ENCODE measurements around the gene KRT4.

Gene KRT4

DNA sequence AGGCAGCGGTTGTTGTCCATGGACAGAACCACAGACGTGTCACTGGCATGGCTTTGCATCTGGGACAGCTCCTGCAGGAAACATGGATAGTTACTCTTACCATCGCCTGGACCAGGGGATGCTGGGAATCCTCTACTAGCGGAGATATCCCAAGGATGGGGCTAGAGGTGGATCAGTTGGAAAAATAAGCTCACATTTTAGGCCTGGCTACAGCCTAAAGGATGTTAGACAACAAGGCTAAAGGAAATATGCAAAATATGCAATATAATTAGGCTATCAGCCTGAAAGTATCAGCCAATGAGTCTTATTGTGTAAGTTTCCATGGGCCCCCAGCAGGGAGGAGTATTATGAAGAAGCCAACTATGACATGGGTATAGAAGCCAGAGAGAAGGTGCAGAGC, 41.7 kb downstream of the KRT4 start:
- Histone ChIP-seq H3K4me3 (ENCODE audit: low read depth, low read length) (no peak overlapping the region), H3K4me1 (ENCODE audit: control insufficient read depth, insufficient read depth, low read length) (no peaks in the 10 kb centered on the region), H3K9me3 (ENCODE audit: control insufficient read depth, insufficient read depth, low read length) (no peaks in the 10 kb centered on the region), H3K36me3 (ENCODE audit: control insufficient read depth, insufficient read depth, low read length) (no peaks in the 10 kb centered on the region), H3K27me3 (ENCODE audit: control insufficient read depth, insufficient read depth, low read length) (no peaks in the 10 kb centered on the region), H3K27ac (ENCODE audit: low read depth, low read length) (no peak overlapping the region), H3K9ac (ENCODE audit: low read depth, low read length) (no peak overlapping the region)

DNA sequence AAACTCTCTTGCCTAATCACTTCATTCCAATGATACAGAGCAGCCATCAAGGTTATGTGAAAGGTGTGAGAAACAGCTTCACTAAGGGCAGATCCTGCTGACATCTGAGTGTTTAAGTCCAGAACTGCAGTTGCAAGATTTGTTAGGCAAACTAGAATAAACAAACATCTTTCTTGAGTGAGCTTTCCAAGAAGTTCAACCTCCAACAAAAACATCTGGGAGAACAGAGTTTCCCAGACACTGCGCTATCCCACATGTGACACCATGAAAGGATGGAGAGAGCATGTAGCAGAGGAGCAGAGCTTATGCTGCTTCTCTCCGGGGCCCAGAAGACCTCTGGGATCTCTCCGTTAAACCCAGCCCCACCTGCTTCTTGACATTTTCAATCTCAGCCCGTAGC, 42.4 kb downstream of the KRT4 start:
- H3K4me3 ChIP-seq (ENCODE audit: low read depth, low read length) = no peak overlapping the region
- no peaks in the 10 kb centered on the region for H3K4me1 ChIP-seq (ENCODE audit: control insufficient read depth, insufficient read depth, low read length)

GRCh38 chr12:52771088-52771487, 42.8 kb downstream of the KRT4 start:
- Histone ChIP-seq H3K36me3 (ENCODE audit: control insufficient read depth, insufficient read depth, low read length) (no peaks in the 10 kb centered on the region), H3K27ac (ENCODE audit: low read depth, low read length) (no peak overlapping the region), H3K9me3 (ENCODE audit: control insufficient read depth, insufficient read depth, low read length) (no peaks in the 10 kb centered on the region), H3K4me1 (ENCODE audit: control insufficient read depth, insufficient read depth, low read length) (no peaks in the 10 kb centered on the region), H3K27me3 (ENCODE audit: control insufficient read depth, insufficient read depth, low read length) (no peaks in the 10 kb centered on the region), H3K9ac (ENCODE audit: low read depth, low read length) (no peak overlapping the region), H3K4me3 (ENCODE audit: low read depth, low read length) (no peak overlapping the region)

More for the DNA sequence above, 42.4 kb downstream of the KRT4 start:
- H3K27ac ChIP-seq (ENCODE audit: low read depth, low read length) = no peak overlapping the region
- H3K27me3 ChIP-seq (ENCODE audit: control insufficient read depth, insufficient read depth, low read length) = no peaks in the 10 kb centered on the region
- no peak overlapping the region for H3K9ac ChIP-seq (ENCODE audit: low read depth, low read length)
- no peaks in the 10 kb centered on the region for H3K9me3 ChIP-seq (ENCODE audit: control insufficient read depth, insufficient read depth, low read length)
- no peaks in the 10 kb centered on the region for H3K36me3 ChIP-seq (ENCODE audit: control insufficient read depth, insufficient read depth, low read length)

GRCh38 chr12:52769946-52770345, 44.0 kb downstream of the KRT4 start:
- Histone ChIP-seq H3K9ac (ENCODE audit: low read depth, low read length) (no peak overlapping the region), H3K36me3 (ENCODE audit: control insufficient read depth, insufficient read depth, low read length) (no peaks in the 10 kb centered on the region), H3K27me3 (ENCODE audit: control insufficient read depth, insufficient read depth, low read length) (no peaks in the 10 kb centered on the region), H3K9me3 (ENCODE audit: control insufficient read depth, insufficient read depth, low read length) (no peaks in the 10 kb centered on the region), H3K27ac (ENCODE audit: low read depth, low read length) (no peak overlapping the region), H3K4me1 (ENCODE audit: control insufficient read depth, insufficient read depth, low read length) (no peaks in the 10 kb centered on the region), H3K4me3 (ENCODE audit: low read depth, low read length) (no peak overlapping the region)

GRCh38 chr12:52769354-52769753, 44.6 kb downstream of the KRT4 start:
- H3K36me3 ChIP-seq (ENCODE audit: control insufficient read depth, insufficient read depth, low read length) = no peaks in the 10 kb centered on the region
- H3K27me3 ChIP-seq (ENCODE audit: control insufficient read depth, insufficient read depth, low read length) = no peaks in the 10 kb centered on the region
- no peak overlapping the region for H3K27ac ChIP-seq (ENCODE audit: low read depth, low read length)
- H3K4me3 ChIP-seq (ENCODE audit: low read depth, low read length) = no peak overlapping the region
- no peaks in the 10 kb centered on the region for H3K4me1 ChIP-seq (ENCODE audit: control insufficient read depth, insufficient read depth, low read length)
- H3K9ac ChIP-seq (ENCODE audit: low read depth, low read length) = no peak overlapping the region
- no peaks in the 10 kb centered on the region for H3K9me3 ChIP-seq (ENCODE audit: control insufficient read depth, insufficient read depth, low read length)

DNA sequence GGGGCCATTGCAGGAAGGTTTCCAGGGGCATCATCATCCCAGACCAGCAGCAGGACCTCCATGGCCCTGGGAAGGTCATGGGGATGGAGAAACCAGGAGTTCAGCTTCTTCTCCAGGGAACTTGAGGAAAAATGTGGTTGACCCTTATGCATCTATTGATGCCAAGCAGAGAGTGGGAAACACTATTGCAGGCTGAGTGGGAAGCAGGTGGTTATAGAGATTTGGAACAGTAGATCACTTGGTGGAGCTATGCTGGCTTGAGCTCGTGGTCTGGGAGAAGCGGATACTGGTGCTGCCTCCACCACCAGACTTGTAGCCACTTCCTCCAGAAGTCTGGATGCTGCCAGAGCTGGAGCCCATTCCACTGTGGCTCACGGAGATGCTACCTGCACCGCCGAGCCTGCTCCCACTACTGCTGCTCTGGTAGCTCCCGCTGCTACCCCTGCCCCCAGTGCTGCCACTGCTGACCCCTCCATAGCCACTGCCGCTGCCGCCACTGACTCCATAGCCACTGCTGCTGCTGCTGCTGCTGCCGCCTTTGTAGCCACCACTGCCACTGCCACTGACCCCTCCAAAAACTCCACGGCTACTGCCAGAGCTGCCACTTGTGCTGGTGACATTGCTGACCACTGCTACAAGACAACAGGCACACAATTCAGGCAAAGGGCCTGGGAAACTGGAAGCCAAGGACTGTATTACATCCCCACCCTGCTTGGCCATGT, 45.3 kb downstream of the KRT4 start:
- H3K9me3 ChIP-seq (ENCODE audit: control insufficient read depth, insufficient read depth, low read length) = no peaks in the 10 kb centered on the region
- H3K36me3 ChIP-seq (ENCODE audit: control insufficient read depth, insufficient read depth, low read length) = no peaks in the 10 kb centered on the region
- no peaks in the 10 kb centered on the region for H3K4me1 ChIP-seq (ENCODE audit: control insufficient read depth, insufficient read depth, low read length)
- no peak overlapping the region for H3K27ac ChIP-seq (ENCODE audit: low read depth, low read length)
- no peak overlapping the region for H3K4me3 ChIP-seq (ENCODE audit: low read depth, low read length)
- no peak overlapping the region for H3K9ac ChIP-seq (ENCODE audit: low read depth, low read length)
- H3K27me3 ChIP-seq (ENCODE audit: control insufficient read depth, insufficient read depth, low read length) = no peaks in the 10 kb centered on the region

- H3K4me1 ChIP-seq (ENCODE audit: control insufficient read depth, insufficient read depth, low read length) = no peaks in the 10 kb centered on the region
- H3K9me3 ChIP-seq (ENCODE audit: control insufficient read depth, insufficient read depth, low read length) = peaks cover 5% of the 10 kb centered on the region; the same call in 1 of the 2 replicates
- no peaks in the 10 kb centered on the region for H3K27me3 ChIP-seq (ENCODE audit: control insufficient read depth, insufficient read depth, low read length)
- H3K27ac ChIP-seq (ENCODE audit: low read depth, low read length) = no peak overlapping the region
- H3K36me3 ChIP-seq (ENCODE audit: control insufficient read depth, insufficient read depth, low read length) = no peaks in the 10 kb centered on the region
- no peak overlapping the region for H3K9ac ChIP-seq (ENCODE audit: low read depth, low read length)
- H3K4me3 ChIP-seq (ENCODE audit: low read depth, low read length) = no peak overlapping the region
Observed at GRCh38 chr12:52767427-52767826, 46.5 kb downstream of the KRT4 start.

DNA sequence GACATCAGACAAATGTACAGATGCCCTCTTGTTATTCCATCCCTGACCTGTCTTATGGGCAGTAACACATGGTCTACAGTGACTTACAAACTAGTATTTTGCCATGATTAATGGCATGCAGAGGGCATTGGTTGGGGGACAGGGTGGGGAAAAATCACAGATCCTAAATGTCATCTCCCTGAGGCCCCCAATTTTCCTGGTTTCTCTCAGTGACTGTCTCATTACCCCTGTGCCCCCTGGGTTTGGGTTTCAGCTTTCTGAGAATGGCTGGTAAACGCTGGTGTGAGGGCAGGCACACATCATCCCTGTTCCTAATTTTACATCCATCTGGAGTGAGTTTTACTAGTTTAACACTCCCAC, 46.9 kb downstream of the KRT4 start:
- no peaks in the 10 kb centered on the region for H3K4me1 ChIP-seq (ENCODE audit: control insufficient read depth, insufficient read depth, low read length)
- no peak overlapping the region for H3K9ac ChIP-seq (ENCODE audit: low read depth, low read length)
- H3K9me3 ChIP-seq (ENCODE audit: control insufficient read depth, insufficient read depth, low read length) = peaks cover 9% of the 10 kb centered on the region; the same call in 1 of the 2 replicates
- H3K36me3 ChIP-seq (ENCODE audit: control insufficient read depth, insufficient read depth, low read length) = no peaks in the 10 kb centered on the region
- no peak overlapping the region for H3K27ac ChIP-seq (ENCODE audit: low read depth, low read length)
- no peak overlapping the region for H3K4me3 ChIP-seq (ENCODE audit: low read depth, low read length)
- H3K27me3 ChIP-seq (ENCODE audit: control insufficient read depth, insufficient read depth, low read length) = no peaks in the 10 kb centered on the region

DNA sequence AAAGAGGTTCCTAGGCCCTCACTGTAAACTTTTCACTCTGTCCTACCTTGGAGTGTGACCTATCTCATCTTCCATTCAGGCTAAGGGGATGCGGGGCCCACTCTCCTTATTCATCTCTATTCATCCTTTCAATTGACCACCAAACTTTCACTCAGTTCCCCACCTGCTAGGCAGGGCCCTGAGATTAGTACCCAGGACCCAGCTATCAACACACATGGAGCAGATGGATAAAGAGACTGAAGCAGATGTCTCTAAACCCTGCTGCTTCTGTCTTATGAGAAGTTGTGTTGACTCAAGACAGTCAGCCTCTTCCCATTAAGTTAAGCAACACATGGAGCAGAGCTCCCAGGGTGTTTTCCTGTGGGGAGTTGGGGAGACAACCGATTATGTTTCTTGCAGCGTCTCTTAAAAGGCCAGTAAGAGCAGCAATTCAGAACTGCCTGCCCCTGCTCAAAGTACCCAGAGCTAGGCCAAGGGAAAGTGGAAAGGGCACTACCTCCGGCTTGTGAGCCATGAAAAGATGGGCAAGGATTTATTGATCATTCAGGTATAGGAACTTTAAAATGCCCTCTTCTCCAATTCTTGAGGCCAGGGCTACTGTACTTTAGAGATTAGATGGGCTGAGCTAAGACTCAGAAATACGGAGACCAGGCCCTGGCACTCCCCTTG, 47.4 kb downstream of the KRT4 start:
- H3K27ac ChIP-seq (ENCODE audit: low read depth, low read length) = no peak overlapping the region
- H3K4me3 ChIP-seq (ENCODE audit: low read depth, low read length) = no peak overlapping the region
- no peak overlapping the region for H3K9ac ChIP-seq (ENCODE audit: low read depth, low read length)
- no peaks in the 10 kb centered on the region for H3K4me1 ChIP-seq (ENCODE audit: control insufficient read depth, insufficient read depth, low read length)
- H3K9me3 ChIP-seq (ENCODE audit: control insufficient read depth, insufficient read depth, low read length) = peaks cover 12% of the 10 kb centered on the region; the same call in 1 of the 2 replicates
- no peaks in the 10 kb centered on the region for H3K36me3 ChIP-seq (ENCODE audit: control insufficient read depth, insufficient read depth, low read length)
- H3K27me3 ChIP-seq (ENCODE audit: control insufficient read depth, insufficient read depth, low read length) = no peaks in the 10 kb centered on the region

GRCh38 chr12:52765702-52766101, 48.2 kb downstream of the KRT4 start:
- Histone ChIP-seq H3K27me3 (ENCODE audit: control insufficient read depth, insufficient read depth, low read length) (no peaks in the 10 kb centered on the region), H3K27ac (ENCODE audit: low read depth, low read length) (no peak overlapping the region), H3K36me3 (ENCODE audit: control insufficient read depth, insufficient read depth, low read length) (no peaks in the 10 kb centered on the region), H3K4me1 (ENCODE audit: control insufficient read depth, insufficient read depth, low read length) (no peaks in the 10 kb centered on the region), H3K4me3 (ENCODE audit: low read depth, low read length) (no peak overlapping the region), H3K9me3 (ENCODE audit: control insufficient read depth, insufficient read depth, low read length) (peaks cover 13% of the 10 kb centered on the region), H3K9ac (ENCODE audit: low read depth, low read length) (no peak overlapping the region)

GRCh38 chr12:52763991-52764390, 49.9 kb downstream of the KRT4 start:
- H3K9me3 ChIP-seq (ENCODE audit: control insufficient read depth, insufficient read depth, low read length) = peaks cover 21% of the 10 kb centered on the region
- H3K4me3 ChIP-seq (ENCODE audit: low read depth, low read length) = no peak overlapping the region
- no peak overlapping the region for H3K9ac ChIP-seq (ENCODE audit: low read depth, low read length)
- H3K4me1 ChIP-seq (ENCODE audit: control insufficient read depth, insufficient read depth, low read length) = no peaks in the 10 kb centered on the region
- H3K27ac ChIP-seq (ENCODE audit: low read depth, low read length) = no peak overlapping the region
- no peaks in the 10 kb centered on the region for H3K36me3 ChIP-seq (ENCODE audit: control insufficient read depth, insufficient read depth, low read length)
- H3K27me3 ChIP-seq (ENCODE audit: control insufficient read depth, insufficient read depth, low read length) = no peaks in the 10 kb centered on the region

Measured in HUES48 (cell line).